ENCODE measurements around the gene TRAK1.

Gene TRAK1

GRCh38 chr3:42214565-42215283 lies 123.6 kb downstream of the TRAK1 start:
- no peaks in the 10 kb centered on the region for H3K36me3 ChIP-seq
- no peak overlapping the region for H3K4me3 ChIP-seq (ENCODE audit: low read depth, low read length)
- H3K27me3 ChIP-seq, result no peaks in the 10 kb centered on the region
- no peaks in the 10 kb centered on the region for H3K4me1 ChIP-seq
- DNase-seq, result no peak
- H3K9me3 ChIP-seq, result no peaks in the 10 kb centered on the region
- TF ChIP-seq, protein P1, sequence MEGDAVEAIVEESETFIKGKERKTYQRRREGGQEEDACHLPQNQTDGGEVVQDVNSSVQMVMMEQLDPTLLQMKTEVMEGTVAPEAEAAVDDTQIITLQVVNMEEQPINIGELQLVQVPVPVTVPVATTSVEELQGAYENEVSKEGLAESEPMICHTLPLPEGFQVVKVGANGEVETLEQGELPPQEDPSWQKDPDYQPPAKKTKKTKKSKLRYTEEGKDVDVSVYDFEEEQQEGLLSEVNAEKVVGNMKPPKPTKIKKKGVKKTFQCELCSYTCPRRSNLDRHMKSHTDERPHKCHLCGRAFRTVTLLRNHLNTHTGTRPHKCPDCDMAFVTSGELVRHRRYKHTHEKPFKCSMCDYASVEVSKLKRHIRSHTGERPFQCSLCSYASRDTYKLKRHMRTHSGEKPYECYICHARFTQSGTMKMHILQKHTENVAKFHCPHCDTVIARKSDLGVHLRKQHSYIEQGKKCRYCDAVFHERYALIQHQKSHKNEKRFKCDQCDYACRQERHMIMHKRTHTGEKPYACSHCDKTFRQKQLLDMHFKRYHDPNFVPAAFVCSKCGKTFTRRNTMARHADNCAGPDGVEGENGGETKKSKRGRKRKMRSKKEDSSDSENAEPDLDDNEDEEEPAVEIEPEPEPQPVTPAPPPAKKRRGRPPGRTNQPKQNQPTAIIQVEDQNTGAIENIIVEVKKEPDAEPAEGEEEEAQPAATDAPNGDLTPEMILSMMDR (IDR thresholded peaks at IDR 0.05; ENCODE audit: low read depth, low read length), result no peak

DNA sequence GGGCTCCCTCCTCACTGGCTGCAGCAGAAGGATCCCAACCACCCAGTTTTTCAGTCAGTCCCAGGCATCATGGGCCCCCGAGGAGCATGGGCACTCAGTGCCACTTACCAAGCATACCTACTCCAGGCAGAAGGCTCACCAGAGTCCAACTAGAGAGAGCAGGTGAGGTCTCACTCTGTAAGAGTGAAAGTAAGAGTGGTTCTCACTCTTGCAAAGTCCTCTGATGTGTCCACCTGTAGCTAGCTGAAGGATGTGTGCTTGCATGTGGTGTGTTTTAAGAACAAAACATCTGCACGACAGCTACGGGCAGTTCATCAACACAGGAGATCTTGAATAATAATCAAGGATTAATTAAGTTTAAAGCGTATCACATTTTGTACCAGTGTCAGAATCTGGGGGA lies 125.1 kb downstream of the TRAK1 start:
- TF ChIP-seq, protein P1 (IDR thresholded peaks at IDR 0.05; ENCODE audit: low read depth, low read length), result no peak
- Histone ChIP-seq H3K4me1 (no peaks in the 10 kb centered on the region), H3K27me3 (no peaks in the 10 kb centered on the region), H3K4me3 (ENCODE audit: low read depth, low read length) (no peak overlapping the region), H3K36me3 (no peaks in the 10 kb centered on the region), H3K9me3 (no peaks in the 10 kb centered on the region)
- DNase-seq, result no peak

DNA sequence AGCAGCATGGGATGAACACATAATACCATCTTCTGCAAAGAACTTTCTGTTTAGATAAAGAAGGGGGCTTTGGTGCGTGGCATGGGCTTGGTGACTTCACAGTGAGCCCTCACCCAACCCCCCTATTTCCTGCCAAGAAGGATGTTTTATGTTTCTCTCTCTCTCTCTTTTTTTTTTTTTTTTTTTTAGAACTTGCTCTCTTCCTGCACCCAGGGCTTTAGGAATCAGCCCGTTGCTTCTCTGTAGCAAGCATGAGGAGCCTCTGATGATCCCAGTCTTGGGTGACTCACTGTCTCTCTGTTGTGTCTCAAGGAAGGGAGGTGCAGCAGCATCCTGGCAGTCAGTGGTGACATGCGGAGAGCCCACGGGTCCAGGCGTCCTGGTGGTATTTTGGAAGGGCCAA lies 125.8 kb downstream of the TRAK1 start:
- Histone ChIP-seq H3K9me3 (no peaks in the 10 kb centered on the region), H3K4me1 (no peaks in the 10 kb centered on the region), H3K36me3 (no peaks in the 10 kb centered on the region), H3K4me3 (ENCODE audit: low read depth, low read length) (no peak overlapping the region), H3K27me3 (no peaks in the 10 kb centered on the region)
- TF ChIP-seq, protein P1 (IDR thresholded peaks at IDR 0.05; ENCODE audit: low read depth, low read length), result no peak
- no peak for DNase-seq

DNA sequence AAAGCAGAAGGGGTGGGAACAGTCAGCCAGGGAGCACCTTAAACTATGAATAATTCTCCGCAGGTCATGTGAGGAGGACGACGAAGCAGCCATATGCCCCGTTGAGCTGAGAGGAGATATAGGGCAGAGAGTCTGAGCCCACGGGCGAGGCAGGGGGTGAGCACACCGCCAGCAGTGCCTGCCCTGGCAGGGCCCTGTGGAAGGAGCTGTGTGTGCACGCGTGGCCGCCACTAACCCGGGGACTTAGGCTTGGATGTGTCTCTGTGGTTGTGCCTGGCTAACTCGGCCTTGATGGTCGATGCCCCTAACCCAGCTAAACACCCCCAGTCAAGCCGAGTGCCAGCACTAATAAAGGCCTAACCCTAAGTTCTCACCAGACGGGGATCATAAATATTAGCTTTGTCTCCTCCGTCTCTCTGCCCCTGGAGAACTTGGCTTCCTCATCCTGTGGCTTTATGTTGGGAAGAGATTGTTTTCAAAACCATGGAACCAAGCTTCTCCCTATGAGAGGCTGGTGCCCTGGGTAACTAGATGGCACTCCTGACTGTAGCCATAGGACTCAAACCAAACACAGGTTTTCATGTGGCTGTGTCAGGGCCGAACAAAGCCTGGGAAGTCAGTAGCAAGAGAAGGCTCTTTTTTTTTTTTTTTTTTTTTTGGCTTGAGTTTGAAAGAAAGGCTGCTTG lies 129.4 kb downstream of the TRAK1 start:
- Histone ChIP-seq H3K36me3 (no peaks in the 10 kb centered on the region), H3K9me3 (no peaks in the 10 kb centered on the region), H3K4me3 (ENCODE audit: low read depth, low read length) (no peak overlapping the region), H3K4me1 (no peaks in the 10 kb centered on the region), H3K27me3 (no peaks in the 10 kb centered on the region)
- TF ChIP-seq, protein P1 (IDR thresholded peaks at IDR 0.05; ENCODE audit: low read depth, low read length), result no peak
- no peak for DNase-seq

DNA sequence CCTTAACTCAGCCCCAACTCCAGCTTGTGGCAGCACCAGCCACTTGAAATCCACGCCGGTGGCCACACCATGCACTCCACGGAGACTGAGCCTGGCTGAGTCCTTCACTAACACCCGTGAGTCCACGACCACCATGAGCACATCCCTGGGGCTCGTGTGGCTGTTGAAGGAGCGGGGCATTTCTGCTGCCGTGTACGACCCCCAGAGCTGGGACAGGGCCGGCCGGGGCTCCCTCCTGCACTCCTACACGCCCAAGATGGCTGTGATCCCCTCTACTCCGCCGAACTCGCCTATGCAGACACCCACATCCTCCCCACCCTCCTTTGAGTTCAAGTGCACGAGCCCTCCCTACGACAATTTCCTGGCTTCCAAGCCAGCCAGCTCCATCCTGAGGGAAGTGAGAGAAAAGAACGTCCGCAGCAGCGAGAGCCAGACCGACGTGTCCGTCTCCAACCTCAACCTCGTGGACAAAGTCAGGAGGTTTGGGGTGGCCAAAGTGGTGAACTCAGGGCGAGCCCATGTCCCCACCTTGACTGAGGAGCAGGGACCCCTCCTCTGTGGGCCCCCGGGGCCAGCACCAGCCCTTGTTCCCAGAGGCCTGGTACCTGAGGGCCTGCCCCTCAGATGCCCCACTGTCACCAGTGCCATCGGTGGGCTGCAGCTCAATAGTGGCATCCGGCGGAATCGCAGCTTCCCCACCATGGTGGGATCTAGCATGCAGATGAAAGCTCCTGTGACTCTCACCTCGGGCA lies 132.0 kb downstream of the TRAK1 start:
- Histone ChIP-seq H3K27me3 (no peaks in the 10 kb centered on the region), H3K4me3 (ENCODE audit: low read depth, low read length) (no peak overlapping the region), H3K4me1 (no peaks in the 10 kb centered on the region), H3K36me3 (no peaks in the 10 kb centered on the region), H3K9me3 (no peaks in the 10 kb centered on the region)
- DNase-seq, result no peak
- TF ChIP-seq, protein P1 (IDR thresholded peaks at IDR 0.05; ENCODE audit: low read depth, low read length), result no peak
